Measurements from ENCODE around the gene PPP1R3A.
"Not testable (repeated sequence)": the region's sequence is repeated elsewhere in the genome, so short reads cannot be mapped to it uniquely, and the experiment has no call there.

Gene PPP1R3A, protein sequence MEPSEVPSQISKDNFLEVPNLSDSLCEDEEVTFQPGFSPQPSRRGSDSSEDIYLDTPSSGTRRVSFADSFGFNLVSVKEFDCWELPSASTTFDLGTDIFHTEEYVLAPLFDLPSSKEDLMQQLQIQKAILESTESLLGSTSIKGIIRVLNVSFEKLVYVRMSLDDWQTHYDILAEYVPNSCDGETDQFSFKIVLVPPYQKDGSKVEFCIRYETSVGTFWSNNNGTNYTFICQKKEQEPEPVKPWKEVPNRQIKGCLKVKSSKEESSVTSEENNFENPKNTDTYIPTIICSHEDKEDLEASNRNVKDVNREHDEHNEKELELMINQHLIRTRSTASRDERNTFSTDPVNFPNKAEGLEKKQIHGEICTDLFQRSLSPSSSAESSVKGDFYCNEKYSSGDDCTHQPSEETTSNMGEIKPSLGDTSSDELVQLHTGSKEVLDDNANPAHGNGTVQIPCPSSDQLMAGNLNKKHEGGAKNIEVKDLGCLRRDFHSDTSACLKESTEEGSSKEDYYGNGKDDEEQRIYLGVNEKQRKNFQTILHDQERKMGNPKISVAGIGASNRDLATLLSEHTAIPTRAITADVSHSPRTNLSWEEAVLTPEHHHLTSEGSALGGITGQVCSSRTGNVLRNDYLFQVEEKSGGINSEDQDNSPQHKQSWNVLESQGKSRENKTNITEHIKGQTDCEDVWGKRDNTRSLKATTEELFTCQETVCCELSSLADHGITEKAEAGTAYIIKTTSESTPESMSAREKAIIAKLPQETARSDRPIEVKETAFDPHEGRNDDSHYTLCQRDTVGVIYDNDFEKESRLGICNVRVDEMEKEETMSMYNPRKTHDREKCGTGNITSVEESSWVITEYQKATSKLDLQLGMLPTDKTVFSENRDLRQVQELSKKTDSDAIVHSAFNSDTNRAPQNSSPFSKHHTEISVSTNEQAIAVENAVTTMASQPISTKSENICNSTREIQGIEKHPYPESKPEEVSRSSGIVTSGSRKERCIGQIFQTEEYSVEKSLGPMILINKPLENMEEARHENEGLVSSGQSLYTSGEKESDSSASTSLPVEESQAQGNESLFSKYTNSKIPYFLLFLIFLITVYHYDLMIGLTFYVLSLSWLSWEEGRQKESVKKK

DNA sequence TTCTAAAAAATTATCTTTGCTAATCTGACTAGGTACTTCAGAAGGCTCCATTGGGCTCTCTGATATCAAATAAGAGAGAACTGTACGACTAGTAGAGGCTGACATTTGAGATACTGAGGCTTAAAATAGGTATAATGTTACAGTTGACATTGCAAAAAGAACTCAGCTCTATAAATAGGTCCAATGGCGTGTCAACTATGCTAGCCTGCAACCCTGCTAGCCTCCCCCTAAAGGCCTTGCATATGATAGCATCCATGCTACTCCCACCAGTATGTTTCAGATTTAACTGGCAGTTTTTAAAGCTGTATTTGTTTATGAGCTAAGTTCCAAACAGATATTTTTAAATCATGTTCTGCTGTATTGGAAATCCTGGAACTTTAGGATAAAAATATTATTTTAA, at the start of gene PPP1R3A:
Gene PPP1R3A, minus strand, starts transcription at position 64 of the 400 bp plus-strand sequence. Its CDS starts 13 bp downstream, at position 51.
- no peak for DNase-seq

DNA sequence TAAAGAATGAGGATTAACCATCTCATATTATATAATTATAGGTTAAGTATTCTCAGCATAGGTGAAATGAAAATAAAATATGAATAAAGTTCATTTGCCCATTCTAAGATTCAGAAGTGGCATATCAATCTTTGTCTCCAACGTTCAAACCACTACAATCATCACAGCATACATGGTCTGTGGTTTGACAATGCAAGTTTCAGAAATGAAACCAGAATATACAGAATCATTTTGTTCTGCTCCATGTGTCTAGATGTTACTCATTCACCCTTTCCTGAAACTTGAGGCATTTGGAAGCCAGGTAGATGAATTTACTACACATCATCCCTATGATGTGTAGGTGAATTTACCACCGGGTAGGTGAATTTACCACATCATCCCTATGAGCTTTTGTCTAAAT, 44.5 kb upstream of the PPP1R3A start:
- DNase-seq, result no peak

DNA sequence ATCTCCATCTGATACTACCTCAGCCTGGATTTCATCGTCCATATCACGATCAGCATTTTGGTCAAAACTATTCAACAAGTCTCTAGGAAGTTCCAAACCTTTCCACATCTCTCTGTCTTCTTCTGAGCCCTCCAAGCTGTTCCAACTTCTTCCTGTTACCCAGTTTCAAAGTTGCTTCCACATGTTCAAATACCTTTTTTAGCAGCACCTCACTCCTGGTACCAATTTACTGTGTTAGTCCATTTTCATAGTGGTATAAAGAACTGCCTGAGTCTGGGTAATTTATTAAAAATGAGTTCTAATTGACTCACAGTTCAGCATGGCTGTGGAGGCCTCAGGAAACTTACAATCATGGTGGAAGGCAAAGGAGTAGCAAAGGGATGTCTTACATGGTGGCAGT, 41.1 kb upstream of the PPP1R3A start:
- DNase-seq, result no peak

DNA sequence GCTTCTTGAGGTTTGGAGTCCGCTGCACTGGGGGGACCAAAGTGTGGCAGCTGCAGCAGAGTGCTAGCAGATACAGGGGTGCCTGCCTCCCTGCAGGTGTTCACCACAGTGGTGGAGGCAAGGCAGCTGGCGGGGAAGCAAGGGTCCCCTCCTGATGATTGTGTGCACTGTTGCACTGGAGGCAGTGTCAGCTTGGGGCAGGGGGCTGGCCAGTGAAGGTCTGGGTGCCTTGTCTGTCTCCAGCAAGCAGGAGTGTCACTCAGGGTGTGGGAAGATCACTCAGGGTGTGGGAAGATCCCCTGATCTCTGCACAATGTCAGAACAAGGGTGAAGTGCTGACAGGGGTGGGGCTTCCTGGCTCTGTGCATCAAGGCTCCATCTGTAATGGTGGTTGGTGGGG, 36.3 kb upstream of the PPP1R3A start:
- no peak for DNase-seq

DNA sequence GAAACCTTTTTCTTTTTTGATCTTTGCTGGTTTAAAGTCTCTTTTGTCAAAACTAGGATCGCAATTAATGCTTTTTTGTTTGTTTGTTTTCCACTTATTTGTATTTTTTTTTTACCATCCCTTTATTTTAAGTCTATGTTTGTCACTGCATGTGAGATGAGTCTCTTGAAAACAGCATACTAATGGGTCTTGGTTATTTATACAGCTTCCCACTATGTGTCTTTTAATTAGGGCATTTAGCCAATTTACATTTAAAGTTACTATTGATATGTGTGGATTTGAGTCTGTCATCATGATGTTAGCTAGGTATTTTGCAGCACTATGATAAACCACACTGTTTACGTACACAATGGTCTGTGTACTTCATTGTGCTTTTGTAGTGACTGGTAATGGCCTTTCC, 34.7 kb upstream of the PPP1R3A start:
- no peak for DNase-seq

DNA sequence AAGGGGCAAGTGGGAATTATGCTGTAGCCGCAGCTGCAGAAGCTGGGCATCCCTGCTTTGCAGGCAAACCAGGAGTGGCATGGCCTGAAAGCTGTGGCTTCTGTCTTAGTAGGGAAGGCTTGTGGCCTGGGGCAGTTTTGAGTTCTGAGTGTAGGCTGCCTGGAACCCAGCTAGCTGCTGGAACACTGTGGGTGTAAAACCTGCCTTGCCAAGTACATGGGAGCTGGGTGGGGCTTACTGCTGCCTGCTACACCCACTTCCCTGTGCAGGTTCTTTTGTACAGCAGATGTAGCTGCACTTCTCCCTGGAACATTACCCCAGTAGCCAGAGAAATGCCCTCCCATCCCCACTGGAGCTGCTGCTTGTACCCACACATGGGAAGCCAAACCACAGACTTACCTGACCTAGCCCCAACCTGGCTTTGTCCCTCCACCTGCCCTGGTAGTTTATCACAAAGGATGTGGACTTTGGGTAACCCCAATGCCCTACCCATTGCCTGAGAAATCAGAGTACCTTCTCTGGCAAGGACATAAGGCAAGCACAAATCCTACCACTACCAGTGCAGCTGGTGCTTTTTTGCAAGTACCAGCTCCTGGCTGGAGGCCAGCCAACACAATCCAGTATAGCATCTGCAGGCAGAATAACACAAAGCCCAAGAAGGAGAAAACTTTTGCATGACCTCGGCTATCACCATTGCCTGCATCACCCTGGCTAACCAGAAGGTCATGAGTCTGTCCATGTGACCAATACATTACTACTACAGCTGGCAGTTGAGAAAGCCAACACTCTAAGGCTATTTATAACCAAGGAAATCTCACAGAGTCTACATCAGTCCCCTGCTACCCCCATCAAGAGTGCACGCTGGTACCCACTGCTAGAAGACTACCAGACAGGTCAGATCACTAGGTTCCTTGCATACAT, 26.5 kb upstream of the PPP1R3A start:
- no peak for DNase-seq

DNA sequence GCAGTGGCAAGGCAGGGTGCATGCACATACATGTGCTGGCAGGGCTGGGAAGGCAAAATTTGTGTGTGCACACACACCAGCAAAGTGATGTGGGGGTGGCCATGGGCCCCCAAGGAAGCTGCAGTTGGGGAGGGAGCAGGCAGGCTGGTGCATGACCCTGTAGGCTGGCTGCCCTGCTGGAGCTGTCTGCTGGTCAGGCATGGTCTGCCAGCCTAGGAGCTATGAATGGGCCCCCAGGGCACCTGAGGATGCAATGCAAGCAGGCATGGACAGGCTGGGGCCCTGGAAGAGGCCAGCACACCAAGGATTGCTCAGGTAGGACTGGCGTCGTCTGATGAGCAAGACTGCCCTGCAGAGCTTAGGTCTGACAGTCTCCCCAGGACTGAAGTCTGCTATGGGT, 18.2 kb upstream of the PPP1R3A start:
- DNase-seq, result no peak

DNA sequence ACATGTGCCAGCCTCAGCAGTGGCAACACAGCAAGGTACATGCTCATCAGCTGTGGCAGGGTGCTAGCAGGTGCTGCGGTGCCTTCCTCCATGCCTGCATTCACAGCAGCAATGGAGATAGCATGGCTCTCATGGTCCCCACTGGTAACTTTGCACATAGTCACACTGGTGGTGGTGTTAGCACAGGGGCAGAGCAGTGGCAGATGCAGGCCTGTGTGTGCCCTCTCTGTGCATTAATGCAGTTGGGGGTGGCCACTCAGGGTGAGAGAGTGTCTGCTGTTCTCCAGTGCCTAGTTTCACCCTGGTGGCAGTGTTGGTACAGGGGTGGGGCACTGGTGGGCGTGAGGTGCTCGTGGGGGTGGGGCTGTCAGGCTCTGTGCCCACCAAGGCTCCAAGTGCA, 17.7 kb upstream of the PPP1R3A start:
- no peak for DNase-seq

DNA sequence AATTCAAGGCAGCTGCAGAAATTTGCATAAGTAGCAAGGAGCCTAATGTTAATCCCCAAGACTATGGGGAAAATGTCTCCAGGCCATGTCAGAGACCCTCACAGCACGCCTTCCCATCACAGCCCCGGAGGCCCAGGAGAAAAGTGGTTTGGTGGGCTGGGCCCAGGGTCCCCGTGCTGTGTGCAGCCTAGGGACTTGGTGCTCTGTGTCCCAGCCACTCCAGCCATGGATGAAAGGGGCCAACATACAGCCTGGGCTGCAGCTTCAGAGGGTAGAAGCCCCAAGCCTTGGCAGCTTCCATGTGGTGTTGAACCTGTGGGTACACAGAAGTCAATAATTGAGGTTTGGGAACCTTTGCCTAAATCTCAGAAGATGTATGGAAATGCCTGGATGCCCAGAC, 10.6 kb upstream of the PPP1R3A start:
- DNase-seq, result not testable (repeated sequence)

DNA sequence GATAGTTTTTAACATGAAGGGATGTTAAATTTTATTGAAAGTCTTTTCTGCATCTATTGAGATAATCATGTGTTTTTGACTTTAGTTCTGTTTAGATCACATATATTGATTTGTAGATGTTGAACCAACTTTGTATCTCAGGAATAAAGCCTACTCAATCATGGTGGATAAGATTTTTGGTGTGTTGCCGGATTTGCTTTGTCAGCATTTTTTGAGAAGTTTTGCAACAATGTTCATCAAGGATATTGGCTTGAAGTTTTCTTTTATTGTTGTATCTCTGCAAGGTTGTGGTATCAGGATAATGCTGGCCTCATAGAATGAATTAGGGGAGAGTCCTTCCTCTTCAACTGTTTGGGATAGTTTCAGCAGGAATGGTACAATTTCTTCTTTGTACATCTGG, 9.3 kb upstream of the PPP1R3A start:
- no peak for DNase-seq

DNA sequence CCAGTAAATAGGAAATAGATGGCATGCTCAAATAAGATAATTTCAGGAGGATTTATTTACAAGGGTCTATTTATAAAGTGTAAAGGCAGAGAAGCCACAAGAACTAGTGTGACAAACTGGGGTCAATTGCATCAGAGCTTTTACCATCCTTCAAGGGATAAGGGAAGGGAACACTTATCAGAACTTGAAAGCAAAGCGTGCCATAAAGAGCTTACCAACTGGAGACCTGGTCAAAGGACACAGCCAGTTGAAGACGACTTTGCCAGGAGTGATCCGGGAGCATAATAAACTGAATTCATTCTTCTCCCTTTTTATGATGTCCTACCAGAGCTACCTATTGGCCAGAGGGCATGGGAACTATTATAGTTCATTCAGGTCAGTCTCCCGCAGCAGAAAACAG, 3.2 kb upstream of the PPP1R3A start:
- no peak for DNase-seq

DNA sequence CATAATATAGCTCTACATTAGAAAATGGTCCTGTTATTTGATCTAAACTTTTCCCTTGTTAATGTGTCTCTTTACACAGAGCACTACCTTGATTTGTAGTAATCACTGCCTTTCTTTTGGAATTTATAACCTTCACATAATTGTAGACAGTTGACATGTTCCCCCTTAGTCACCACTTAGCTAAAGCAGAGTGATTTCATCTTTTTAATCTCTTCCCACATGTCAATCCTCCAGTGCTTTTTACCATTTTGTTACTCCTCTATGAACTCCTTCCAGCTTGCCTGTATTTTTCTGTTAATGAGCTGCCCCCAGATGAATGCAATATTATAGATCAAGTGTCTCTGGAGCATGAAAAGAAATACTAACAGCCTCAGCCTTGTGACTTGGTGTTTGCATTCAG, 2.6 kb upstream of the PPP1R3A start:
- no peak for DNase-seq

DNA sequence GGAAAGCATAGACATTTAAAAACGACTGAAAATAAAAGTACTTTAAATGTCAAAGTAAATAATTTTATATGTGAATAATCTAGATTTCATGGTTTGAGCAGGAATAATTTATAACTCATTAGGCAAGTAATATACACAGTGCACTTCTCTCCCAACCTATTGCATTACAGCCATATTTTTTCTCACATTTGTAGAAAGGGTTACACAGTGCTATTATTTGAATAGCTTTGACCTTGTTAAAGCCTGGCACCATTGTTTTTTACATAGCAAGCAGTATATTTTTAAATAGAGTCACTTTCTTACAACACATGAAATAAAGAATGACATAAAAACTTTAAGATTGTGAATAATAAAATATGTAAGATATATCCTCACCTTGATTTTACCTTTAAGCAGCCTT, 969 bp downstream of the PPP1R3A start:
- DNase-seq, result no peak

DNA sequence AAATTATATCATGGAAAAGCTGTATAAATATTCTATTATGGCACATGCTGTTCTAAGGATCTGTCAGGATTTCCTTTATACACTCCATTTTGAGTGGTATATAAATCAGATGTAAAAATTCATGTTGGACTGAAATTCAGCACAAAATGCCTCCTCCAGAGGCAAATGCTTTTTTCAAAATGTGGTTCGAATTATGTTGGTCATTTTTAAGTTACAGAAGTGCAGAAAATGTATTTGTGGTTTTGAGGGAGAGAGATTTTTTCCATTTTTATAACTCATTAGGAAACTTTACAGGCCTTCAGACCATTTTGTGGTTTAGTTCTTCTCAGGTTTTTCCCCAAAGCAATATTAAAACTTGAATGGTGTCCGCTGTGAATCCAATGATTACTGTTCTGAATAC, 2.9 kb downstream of the PPP1R3A start:
- no peak for DNase-seq

DNA sequence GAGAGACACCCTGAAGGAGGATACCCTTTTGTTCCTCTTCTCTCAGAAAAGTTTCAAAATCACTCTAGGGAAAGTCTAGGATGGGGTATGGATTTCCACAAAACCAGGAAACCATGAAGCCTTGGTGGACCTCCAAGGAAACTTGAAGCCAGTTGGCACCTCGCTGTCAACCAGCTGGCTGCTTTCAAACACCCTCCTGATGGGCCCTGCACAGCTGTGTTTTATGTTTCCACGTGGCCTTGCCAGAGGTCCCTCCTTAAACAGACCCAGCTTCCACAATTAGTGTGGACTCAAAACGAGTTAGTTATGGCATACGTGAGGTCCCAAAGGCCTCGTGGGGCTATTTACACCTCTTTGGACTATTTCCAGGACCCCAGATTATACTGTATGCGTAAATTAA, 5.9 kb downstream of the PPP1R3A start:
- no peak for DNase-seq

DNA sequence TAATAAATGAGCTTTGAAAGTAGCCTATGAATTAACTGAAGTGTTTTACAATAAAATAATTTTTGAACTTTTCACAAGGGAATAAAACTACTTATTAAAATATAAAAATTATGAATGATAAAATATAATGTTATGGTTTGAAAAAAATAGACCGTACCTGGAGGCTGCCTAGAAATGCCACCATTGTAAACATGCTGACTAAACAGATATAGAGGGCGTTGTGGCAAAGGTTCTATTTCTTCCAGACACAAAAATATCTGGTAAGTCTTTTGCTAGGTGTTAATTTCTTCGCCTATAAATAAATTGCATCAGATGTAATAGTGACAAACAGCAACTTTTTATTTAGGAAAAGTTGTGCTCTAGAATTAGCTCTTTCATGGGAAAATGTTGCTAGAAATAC, 11.2 kb downstream of the PPP1R3A start:
- DNase-seq, result no peak

DNA sequence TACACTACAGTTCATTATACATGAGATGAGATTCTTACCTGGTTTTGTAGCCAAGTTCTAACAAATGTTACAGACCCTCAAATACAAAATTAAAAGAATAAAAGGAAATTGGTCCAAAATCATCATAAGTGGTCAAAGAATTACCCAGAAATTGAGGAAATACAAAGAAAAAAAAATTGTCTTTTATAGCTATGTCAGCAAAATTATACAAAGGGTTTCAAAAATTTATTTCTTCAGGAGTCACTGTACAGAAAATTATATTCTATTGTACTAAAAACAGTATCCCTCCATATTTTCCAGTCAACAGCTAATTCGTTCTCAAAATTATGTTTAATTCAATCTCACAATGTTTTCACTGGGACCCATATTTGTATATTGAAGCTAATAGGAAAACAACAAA, 14.3 kb downstream of the PPP1R3A start:
- DNase-seq, result no peak

DNA sequence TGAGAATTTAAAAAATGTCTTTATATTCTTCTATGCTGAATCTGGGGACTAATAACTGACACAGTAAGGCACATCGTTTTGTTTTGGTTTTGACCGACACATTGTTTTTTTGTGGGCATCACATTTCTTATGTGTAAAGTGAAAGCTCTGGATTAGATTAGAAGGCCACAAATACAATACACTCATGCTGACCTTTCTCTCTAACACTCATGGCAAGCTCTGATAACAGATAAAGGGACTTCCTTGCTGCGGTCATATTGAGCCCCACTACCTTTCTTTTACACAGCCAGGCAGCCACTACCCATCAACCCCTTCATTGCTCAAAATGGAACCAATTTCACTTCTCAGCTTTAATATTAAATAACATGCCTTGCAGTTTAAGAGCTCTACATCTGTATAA, 26.0 kb downstream of the PPP1R3A start:
- DNase-seq, result no peak

DNA sequence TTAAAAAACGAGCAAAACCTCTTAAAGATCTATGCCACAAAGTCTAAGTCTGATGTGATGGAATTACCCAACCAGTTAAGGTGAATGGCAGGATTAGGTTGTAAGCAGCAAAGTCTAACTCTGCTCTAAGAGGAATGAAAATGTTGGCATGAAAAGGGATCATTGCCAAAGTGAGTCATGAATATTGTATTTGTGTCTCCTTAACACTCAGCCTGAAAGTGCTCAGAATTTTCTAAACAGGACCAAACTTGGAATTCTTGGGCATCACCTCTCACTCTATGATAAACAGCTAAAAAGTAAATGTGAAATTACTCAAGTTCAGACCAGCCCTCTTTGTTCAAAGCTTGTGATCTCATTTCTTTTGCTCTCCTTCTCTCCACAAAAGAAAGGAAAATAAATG, 27.0 kb downstream of the PPP1R3A start:
- DNase-seq, result no peak

DNA sequence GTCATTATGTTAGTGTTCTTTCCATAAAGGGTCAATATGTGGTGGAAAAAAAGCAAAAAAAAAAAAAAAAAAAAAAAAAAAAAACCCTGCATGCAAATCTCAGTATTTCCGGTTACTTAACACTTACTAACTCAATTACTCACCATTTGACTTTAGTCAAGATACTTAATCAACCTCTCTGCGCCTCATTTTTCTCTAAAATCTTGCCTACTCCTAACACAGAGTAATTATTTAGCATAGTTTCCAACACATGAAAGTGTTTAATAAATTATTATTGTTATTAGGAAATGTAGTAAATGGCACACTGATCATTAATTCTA, 27.8 kb downstream of the PPP1R3A start:
- no peak for DNase-seq

DNA sequence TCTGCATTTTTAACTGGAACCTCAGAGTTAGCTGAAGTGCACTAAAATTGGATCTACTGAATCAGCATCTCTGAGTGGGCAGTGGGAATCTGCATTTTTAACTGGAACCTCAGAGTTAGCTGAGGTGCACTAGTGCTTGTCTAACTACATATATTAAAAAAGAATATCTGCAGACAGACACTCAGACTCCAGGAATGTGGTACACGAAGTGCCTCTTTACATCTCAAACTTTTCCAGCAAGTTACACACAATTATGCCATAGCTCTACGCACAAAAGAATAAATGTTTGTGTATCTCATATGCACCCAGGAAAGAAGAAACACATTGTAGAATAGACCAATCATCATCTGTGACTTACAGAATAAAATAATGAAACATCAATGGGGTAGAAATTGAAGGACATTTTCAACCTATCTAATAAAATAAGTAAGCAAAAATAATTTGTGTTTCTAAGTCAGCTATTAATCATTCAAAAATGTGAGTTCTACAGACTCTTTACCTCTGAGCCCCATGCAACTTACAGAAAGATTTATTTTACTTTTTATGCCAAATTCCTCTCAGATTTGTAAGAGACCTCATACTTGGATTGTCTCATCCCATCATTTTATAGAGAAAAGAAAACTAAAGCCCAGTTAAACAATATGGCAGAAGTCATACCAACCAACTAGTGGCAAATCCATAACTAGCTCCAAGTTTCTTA, 28.3 kb downstream of the PPP1R3A start:
- DNase-seq, result no peak

DNA sequence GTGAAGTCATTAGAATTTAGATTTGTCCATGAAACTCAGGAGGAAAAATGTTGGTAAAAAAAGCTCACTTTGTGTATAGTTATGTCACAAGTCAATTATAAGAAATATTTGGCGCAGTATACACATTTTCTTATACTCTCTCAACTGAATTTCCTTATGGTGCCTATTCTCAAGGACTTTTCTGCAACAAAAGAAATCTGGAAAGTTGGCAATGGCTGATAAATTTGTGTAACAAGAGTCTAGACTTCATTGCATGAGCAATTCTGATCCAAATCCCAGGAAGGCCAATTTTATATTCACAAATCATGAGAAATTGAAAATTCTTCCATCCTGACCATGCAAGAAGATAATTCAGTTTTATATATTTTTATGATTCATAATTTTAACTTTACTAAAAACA, 35.7 kb downstream of the PPP1R3A start:
- no peak for DNase-seq
